Hematopoietic multipotent progenitor cell (in vitro differentiated cells): ENCODE data around the gene PAX7. TPM values are rescaled to one million over a fixed set of nuclear protein-coding genes. Genes with fewer than 3 reads are reported as not detected.

Experiments used
- DNase-seq, 3 donors: peaks; one replicate each; pipeline ENCODE4 v3.0.0-alpha.2; 2011 to 2015; ENCODE audit warnings: low read depth in 2 of 3, low spot score in 2 of 3
- total RNA-seq: library from RNA; depleted of rRNA; stranded (reverse); fragments of >200 nt; gene quantifications from one replicate; pipeline ENCODE4 v1.2.3, GENCODE V29; 2012

The PAX7 gene
- total RNA-seq, 1 donor, result under 0.01 TPM

- DNase-seq, result no peak
Observed at GRCh38 chr1:18657506-18658201, 27.0 kb downstream of the PAX7 start.

GRCh38 chr1:18658831-18659230, 28.2 kb downstream of the PAX7 start:
- no peak for DNase-seq

GRCh38 chr1:18661404-18662285, 31.0 kb downstream of the PAX7 start:
- no peak for DNase-seq

GRCh38 chr1:18662286-18662639, 31.6 kb downstream of the PAX7 start:
- no peak for DNase-seq

GRCh38 chr1:18666317-18666920, 35.8 kb downstream of the PAX7 start:
- DNase-seq, result no peak

- no peak for DNase-seq
Observed at GRCh38 chr1:18667333-18667732, 36.7 kb downstream of the PAX7 start.

GRCh38 chr1:18668046-18668445, 37.4 kb downstream of the PAX7 start:
- no peak for DNase-seq

- DNase-seq, result no peak
Observed at GRCh38 chr1:18668750-18669404, 38.2 kb downstream of the PAX7 start.

- DNase-seq, result no peak
Observed at GRCh38 chr1:18670121-18670867, 39.6 kb downstream of the PAX7 start.

GRCh38 chr1:18670868-18671225, 40.2 kb downstream of the PAX7 start:
- no peak for DNase-seq

- DNase-seq, result peak in 1 of 3 donors; percentile 12
Observed at GRCh38 chr1:18673976-18674375, 43.3 kb downstream of the PAX7 start.

GRCh38 chr1:18676332-18676781, 45.7 kb downstream of the PAX7 start:
- no peak for DNase-seq

- DNase-seq, result peak; percentile 1 to 28 (median 10)
Observed at GRCh38 chr1:18681423-18681835, 50.8 kb downstream of the PAX7 start.

- DNase-seq, result no peak
Observed at GRCh38 chr1:18682375-18682774, 51.7 kb downstream of the PAX7 start.

- no peak for DNase-seq
Observed at GRCh38 chr1:18684303-18684702, 53.7 kb downstream of the PAX7 start.

- DNase-seq, result no peak
Observed at GRCh38 chr1:18686540-18686939, 55.9 kb downstream of the PAX7 start.

GRCh38 chr1:18687273-18687672, 56.6 kb downstream of the PAX7 start:
- DNase-seq, result no peak

GRCh38 chr1:18691648-18692047, 61.0 kb downstream of the PAX7 start:
- no peak for DNase-seq

- DNase-seq, result no peak
Observed at GRCh38 chr1:18693256-18694098, 62.8 kb downstream of the PAX7 start.
